T-helper 1 cell treated with Interleukin-12 subunit alpha and Interleukin-12 subunit beta and Interleukin-4 antibody, amounts not matched to agents 30 μg/mL and 1 μg/mL, for 36 hours (primary cell): Measurements from ENCODE around the gene NQO2.

Experiments used
- H3K27ac Mint-ChIP-seq: one replicate; pipeline ENCODE4 v1.8.0; 2021; ENCODE audit warnings: mild to moderate bottlenecking, mixed read lengths
- H3K27me3 Mint-ChIP-seq: one replicate; pipeline ENCODE4 v1.8.0; 2021; ENCODE audit warnings: low read depth, mixed read lengths
- H3K36me3 Mint-ChIP-seq: one replicate; pipeline ENCODE4 v1.8.0; 2021; ENCODE audit warnings: low read depth, mixed read lengths
- H3K4me1 Mint-ChIP-seq: one replicate; pipeline ENCODE4 v1.8.0; 2021; ENCODE audit warnings: low read depth, mixed read lengths
- H3K4me3 Mint-ChIP-seq: one replicate; pipeline ENCODE4 v1.8.0; 2021; ENCODE audit warnings: mild to moderate bottlenecking, moderate library complexity, mixed read lengths
- H3K9me3 Mint-ChIP-seq: one replicate; pipeline ENCODE4 v1.8.0; 2021; ENCODE audit warnings: mixed read lengths

NQO2 gene

GRCh38 chr6:2976060-2976459, 23.6 kb upstream of the NQO2 start:
- Mint-ChIP-seq H3K27ac (no peak overlapping the region), H3K36me3 (peaks cover 1% of the 10 kb centered on the region), H3K4me1 (peaks cover 6% of the 10 kb centered on the region), H3K27me3 (peaks cover 65% of the 10 kb centered on the region), H3K9me3 (no peaks in the 10 kb centered on the region), H3K4me3 (no peak overlapping the region)

- H3K4me1 Mint-ChIP-seq: peaks cover 5% of the 10 kb centered on the region
- no peak overlapping the region for H3K4me3 Mint-ChIP-seq
Observed at GRCh38 chr6:2976571-2977085, 23.1 kb upstream of the NQO2 start.

GRCh38 chr6:2977290-2977689, 22.4 kb upstream of the NQO2 start:
- Mint-ChIP-seq H3K27ac (no peak overlapping the region), H3K36me3 (peaks cover 1% of the 10 kb centered on the region), H3K27me3 (peaks cover 69% of the 10 kb centered on the region), H3K4me1 (peaks cover under 1% of the 10 kb centered on the region), H3K9me3 (no peaks in the 10 kb centered on the region), H3K4me3 (no peak overlapping the region)

More at GRCh38 chr6:2976571-2977085, 23.1 kb upstream of the NQO2 start:
- H3K9me3 Mint-ChIP-seq: no peaks in the 10 kb centered on the region
- peaks cover 69% of the 10 kb centered on the region for H3K27me3 Mint-ChIP-seq
- H3K27ac Mint-ChIP-seq: no peak overlapping the region
- peaks cover 1% of the 10 kb centered on the region for H3K36me3 Mint-ChIP-seq

GRCh38 chr6:2977799-2978590, 21.7 kb upstream of the NQO2 start:
- H3K36me3 Mint-ChIP-seq: peaks cover 1% of the 10 kb centered on the region
- peaks cover 66% of the 10 kb centered on the region for H3K27me3 Mint-ChIP-seq
- H3K9me3 Mint-ChIP-seq: no peaks in the 10 kb centered on the region
- H3K4me1 Mint-ChIP-seq: no peaks in the 10 kb centered on the region
- H3K4me3 Mint-ChIP-seq: no peak overlapping the region
- no peak overlapping the region for H3K27ac Mint-ChIP-seq

- Mint-ChIP-seq H3K27ac (no peak overlapping the region), H3K27me3 (peaks cover 67% of the 10 kb centered on the region), H3K4me3 (no peak overlapping the region), H3K9me3 (no peaks in the 10 kb centered on the region), H3K4me1 (no peaks in the 10 kb centered on the region), H3K36me3 (no peaks in the 10 kb centered on the region)
Observed at GRCh38 chr6:2978923-2979322, 20.8 kb upstream of the NQO2 start.

- H3K36me3 Mint-ChIP-seq: no peaks in the 10 kb centered on the region
- H3K4me3 Mint-ChIP-seq: no peak overlapping the region
- no peaks in the 10 kb centered on the region for H3K9me3 Mint-ChIP-seq
- no peak overlapping the region for H3K27ac Mint-ChIP-seq
- H3K27me3 Mint-ChIP-seq: peaks cover 62% of the 10 kb centered on the region
- H3K4me1 Mint-ChIP-seq: no peaks in the 10 kb centered on the region
Observed at GRCh38 chr6:2979819-2980464, 19.8 kb upstream of the NQO2 start.

- no peaks in the 10 kb centered on the region for H3K36me3 Mint-ChIP-seq
- no peaks in the 10 kb centered on the region for H3K4me1 Mint-ChIP-seq
- H3K27ac Mint-ChIP-seq: no peak overlapping the region
- no peak overlapping the region for H3K4me3 Mint-ChIP-seq
- peaks cover 61% of the 10 kb centered on the region for H3K27me3 Mint-ChIP-seq
- H3K9me3 Mint-ChIP-seq: no peaks in the 10 kb centered on the region
Observed at GRCh38 chr6:2980465-2980855, 19.2 kb upstream of the NQO2 start.

- Mint-ChIP-seq H3K9me3 (no peaks in the 10 kb centered on the region), H3K27me3 (peaks cover 46% of the 10 kb centered on the region), H3K27ac (no peak overlapping the region), H3K36me3 (no peaks in the 10 kb centered on the region), H3K4me3 (no peak overlapping the region), H3K4me1 (peaks cover 3% of the 10 kb centered on the region)
Observed at GRCh38 chr6:2982426-2983117, 17.1 kb upstream of the NQO2 start.

GRCh38 chr6:2984738-2985406, 14.8 kb upstream of the NQO2 start:
- H3K9me3 Mint-ChIP-seq: no peaks in the 10 kb centered on the region
- H3K27me3 Mint-ChIP-seq: peaks cover 35% of the 10 kb centered on the region

GRCh38 chr6:2986722-2987221, 12.9 kb upstream of the NQO2 start:
- Mint-ChIP-seq H3K36me3 (no peaks in the 10 kb centered on the region), H3K9me3 (no peaks in the 10 kb centered on the region), H3K27me3 (peaks cover 22% of the 10 kb centered on the region), H3K4me3 (no peak overlapping the region), H3K4me1 (peaks cover 22% of the 10 kb centered on the region), H3K27ac (no peak overlapping the region)

More at GRCh38 chr6:2984738-2985406, 14.8 kb upstream of the NQO2 start:
- peaks cover 12% of the 10 kb centered on the region for H3K4me1 Mint-ChIP-seq
- H3K36me3 Mint-ChIP-seq: no peaks in the 10 kb centered on the region
- H3K27ac Mint-ChIP-seq: no peak overlapping the region
- H3K4me3 Mint-ChIP-seq: no peak overlapping the region

GRCh38 chr6:2988094-2988425, 11.6 kb upstream of the NQO2 start:
- Mint-ChIP-seq H3K27me3 (peaks cover 13% of the 10 kb centered on the region), H3K4me3 (peak overlapping the region; percentile 85), H3K27ac (peak overlapping the region; percentile 92), H3K9me3 (no peaks in the 10 kb centered on the region), H3K4me1 (peaks cover 22% of the 10 kb centered on the region), H3K36me3 (no peaks in the 10 kb centered on the region)

- Mint-ChIP-seq H3K4me1 (peaks cover 22% of the 10 kb centered on the region), H3K27ac (peak overlapping the region; percentile 97), H3K27me3 (peaks cover 7% of the 10 kb centered on the region), H3K9me3 (no peaks in the 10 kb centered on the region), H3K4me3 (peak overlapping the region; percentile 87), H3K36me3 (no peaks in the 10 kb centered on the region)
Observed at GRCh38 chr6:2988426-2989331, 11.0 kb upstream of the NQO2 start.
